ENCODE measurements around the gene PLPP4.

PLPP4 gene

DNA sequence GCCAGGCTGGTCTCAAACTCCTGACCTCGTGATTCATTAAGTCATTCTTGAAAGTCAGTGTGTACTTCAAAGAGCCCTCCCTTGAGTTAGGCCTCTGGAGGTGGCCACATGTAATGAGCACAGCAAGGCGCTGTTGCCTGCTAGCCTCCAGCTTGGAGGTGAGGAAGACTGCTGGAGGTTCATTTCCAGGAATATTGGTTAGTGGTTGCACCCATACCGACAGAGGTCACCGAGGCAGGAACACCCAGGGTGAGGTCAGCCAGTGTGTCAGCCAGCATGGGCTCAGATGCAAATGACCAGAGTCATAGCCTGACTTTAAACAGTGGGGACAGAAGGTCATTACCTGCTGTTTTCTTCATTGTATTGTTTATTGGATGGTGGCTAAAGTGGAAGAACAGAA, 85.0 kb downstream of the PLPP4 start:
- DNase-seq (ENCODE audit: low read depth), result no peak
- H3K4me3 ChIP-seq (ENCODE audit: low read depth, low read length), result no peak overlapping the region
- no peak for TF ChIP-seq POLR2A (IDR thresholded peaks at IDR 0.05; ENCODE audit: extremely low read depth, insufficient read length)
- TF ChIP-seq, protein P1, sequence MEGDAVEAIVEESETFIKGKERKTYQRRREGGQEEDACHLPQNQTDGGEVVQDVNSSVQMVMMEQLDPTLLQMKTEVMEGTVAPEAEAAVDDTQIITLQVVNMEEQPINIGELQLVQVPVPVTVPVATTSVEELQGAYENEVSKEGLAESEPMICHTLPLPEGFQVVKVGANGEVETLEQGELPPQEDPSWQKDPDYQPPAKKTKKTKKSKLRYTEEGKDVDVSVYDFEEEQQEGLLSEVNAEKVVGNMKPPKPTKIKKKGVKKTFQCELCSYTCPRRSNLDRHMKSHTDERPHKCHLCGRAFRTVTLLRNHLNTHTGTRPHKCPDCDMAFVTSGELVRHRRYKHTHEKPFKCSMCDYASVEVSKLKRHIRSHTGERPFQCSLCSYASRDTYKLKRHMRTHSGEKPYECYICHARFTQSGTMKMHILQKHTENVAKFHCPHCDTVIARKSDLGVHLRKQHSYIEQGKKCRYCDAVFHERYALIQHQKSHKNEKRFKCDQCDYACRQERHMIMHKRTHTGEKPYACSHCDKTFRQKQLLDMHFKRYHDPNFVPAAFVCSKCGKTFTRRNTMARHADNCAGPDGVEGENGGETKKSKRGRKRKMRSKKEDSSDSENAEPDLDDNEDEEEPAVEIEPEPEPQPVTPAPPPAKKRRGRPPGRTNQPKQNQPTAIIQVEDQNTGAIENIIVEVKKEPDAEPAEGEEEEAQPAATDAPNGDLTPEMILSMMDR (IDR thresholded peaks at IDR 0.05; ENCODE audit: low read depth, low read length), result no peak
- TF ChIP-seq, protein P2, sequence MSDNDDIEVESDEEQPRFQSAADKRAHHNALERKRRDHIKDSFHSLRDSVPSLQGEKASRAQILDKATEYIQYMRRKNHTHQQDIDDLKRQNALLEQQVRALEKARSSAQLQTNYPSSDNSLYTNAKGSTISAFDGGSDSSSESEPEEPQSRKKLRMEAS (IDR thresholded peaks at IDR 0.05; ENCODE audit: low read depth, low read length), result no peak
- TF ChIP-seq MYC (IDR thresholded peaks at IDR 0.05; ENCODE audit: low read depth, low read length), result no peak

DNA sequence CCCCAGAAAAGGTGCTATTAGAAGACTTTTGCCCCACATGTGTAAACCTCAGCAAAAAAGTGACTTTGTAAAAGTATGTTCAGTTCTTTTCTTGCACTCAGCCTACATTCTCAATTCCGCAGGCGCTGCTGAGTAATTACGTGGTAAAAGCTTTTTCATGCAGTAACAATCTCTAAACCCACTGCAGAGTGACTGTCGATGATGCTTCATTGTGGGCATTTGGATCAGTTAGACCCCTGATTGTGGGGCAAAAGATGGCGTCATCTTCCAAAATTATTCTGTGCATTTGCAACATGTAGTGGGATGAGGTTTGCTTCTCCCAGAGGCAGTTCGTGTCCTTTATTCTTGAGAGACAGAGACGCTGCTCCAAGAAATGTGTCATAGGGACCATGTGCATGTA, 85.6 kb downstream of the PLPP4 start:
- no peak overlapping the region for H3K4me3 ChIP-seq (ENCODE audit: low read depth, low read length)
- TF ChIP-seq, protein P2 (IDR thresholded peaks at IDR 0.05; ENCODE audit: low read depth, low read length), result no peak
- TF ChIP-seq MYC (IDR thresholded peaks at IDR 0.05; ENCODE audit: low read depth, low read length) (no peak), POLR2A (IDR thresholded peaks at IDR 0.05; ENCODE audit: extremely low read depth, insufficient read length) (no peak)
- TF ChIP-seq, protein P1 (IDR thresholded peaks at IDR 0.05; ENCODE audit: low read depth, low read length), result no peak
- no peak for DNase-seq (ENCODE audit: low read depth)

DNA sequence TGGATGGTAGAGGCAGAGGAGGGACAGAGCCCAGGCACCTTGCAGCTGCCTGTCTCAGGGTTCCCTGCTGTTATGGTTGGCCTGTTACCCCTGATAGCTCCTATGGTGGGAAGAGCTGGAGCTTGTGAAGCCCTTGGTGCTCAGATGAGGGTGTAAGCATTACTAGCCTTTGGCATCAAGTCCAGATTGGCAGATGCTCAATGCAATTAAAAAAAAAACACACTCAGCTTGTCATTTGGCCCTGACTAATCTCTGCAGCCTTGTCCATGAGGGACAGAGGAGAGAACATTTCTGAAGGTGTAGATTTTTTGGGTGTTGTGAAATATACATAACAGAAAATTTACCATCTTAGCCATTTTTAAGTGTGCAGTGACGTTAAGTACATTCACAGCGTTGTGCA, 86.3 kb downstream of the PLPP4 start:
- no peak overlapping the region for H3K4me3 ChIP-seq (ENCODE audit: low read depth, low read length)
- TF ChIP-seq, protein P1 (IDR thresholded peaks at IDR 0.05; ENCODE audit: low read depth, low read length), result no peak
- TF ChIP-seq MYC (IDR thresholded peaks at IDR 0.05; ENCODE audit: low read depth, low read length), result no peak
- TF ChIP-seq, protein P2 (IDR thresholded peaks at IDR 0.05; ENCODE audit: low read depth, low read length), result no peak
- TF ChIP-seq POLR2A (IDR thresholded peaks at IDR 0.05; ENCODE audit: extremely low read depth, insufficient read length), result no peak
- DNase-seq (ENCODE audit: low read depth), result no peak

DNA sequence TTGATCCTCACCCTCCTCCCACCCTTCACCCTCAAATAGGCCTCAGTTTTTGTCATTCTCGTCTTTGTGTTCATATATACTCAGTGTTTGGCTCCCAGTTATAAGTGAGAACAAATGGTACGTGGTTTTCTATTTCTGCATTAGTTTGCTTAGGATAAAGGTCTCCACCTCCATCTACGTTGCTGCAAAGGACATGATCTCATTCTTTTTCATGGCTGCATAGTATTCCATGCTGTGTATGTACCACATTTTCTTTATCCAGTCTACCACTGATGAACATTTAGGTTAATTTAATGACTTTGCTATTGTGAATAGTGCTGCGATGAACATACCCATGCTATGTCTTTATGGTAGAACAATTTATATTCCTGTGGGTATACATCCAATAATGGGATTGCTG, 91.2 kb downstream of the PLPP4 start:
- DNase-seq (ENCODE audit: low read depth), result no peak
- TF ChIP-seq, protein P2 (IDR thresholded peaks at IDR 0.05; ENCODE audit: low read depth, low read length), result no peak
- TF ChIP-seq POLR2A (IDR thresholded peaks at IDR 0.05; ENCODE audit: extremely low read depth, insufficient read length) (no peak), MYC (IDR thresholded peaks at IDR 0.05; ENCODE audit: low read depth, low read length) (no peak)
- TF ChIP-seq, protein P1 (IDR thresholded peaks at IDR 0.05; ENCODE audit: low read depth, low read length), result no peak
- H3K4me3 ChIP-seq (ENCODE audit: low read depth, low read length), result no peak overlapping the region

DNA sequence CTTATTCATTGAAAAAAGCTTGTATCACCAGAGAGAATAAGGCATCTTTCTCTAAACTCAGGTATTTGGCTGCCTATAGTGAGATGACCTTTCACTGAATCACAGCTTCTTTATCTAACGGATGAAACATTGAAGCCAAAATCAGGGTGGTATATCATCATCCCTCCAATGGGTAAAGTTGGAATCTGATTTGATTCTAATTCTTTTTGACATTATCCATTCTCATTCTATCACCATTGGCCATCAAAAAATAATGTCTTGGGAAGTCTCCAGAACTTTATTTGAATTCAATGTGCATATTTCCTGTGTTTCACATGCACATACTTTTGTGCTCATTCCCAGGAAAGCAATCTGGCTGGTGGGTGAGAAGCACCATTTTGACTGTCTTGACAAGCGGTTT, 95.2 kb downstream of the PLPP4 start:
- TF ChIP-seq, protein P1 (IDR thresholded peaks at IDR 0.05; ENCODE audit: low read depth, low read length), result no peak
- no peak for TF ChIP-seq MYC (IDR thresholded peaks at IDR 0.05; ENCODE audit: low read depth, low read length)
- TF ChIP-seq POLR2A (IDR thresholded peaks at IDR 0.05; ENCODE audit: extremely low read depth, insufficient read length), result no peak
- TF ChIP-seq, protein P2 (IDR thresholded peaks at IDR 0.05; ENCODE audit: low read depth, low read length), result no peak
- no peak overlapping the region for H3K4me3 ChIP-seq (ENCODE audit: low read depth, low read length)
- DNase-seq (ENCODE audit: low read depth), result no peak

DNA sequence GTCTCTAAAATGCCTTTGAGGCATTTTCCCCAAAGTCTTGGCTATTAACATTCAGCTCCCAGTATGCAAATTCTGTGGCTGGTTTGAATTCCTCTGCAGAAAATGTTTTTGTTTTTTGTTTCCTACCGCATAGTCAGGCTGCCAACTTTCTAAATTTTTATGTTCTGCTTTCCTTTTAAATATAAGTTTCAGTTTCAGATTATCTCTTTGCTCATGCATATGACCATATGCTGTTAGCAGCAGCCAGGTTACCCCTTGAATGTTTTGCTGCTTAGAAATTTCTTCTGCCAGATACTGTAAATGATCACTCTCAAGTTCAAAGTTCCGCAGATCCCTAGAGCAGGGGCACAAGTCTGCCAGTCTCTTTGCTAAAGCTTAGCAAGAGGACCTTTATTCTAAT, 96.9 kb downstream of the PLPP4 start:
- DNase-seq (ENCODE audit: low read depth), result no peak
- H3K4me3 ChIP-seq (ENCODE audit: low read depth, low read length), result no peak overlapping the region
- TF ChIP-seq MYC (IDR thresholded peaks at IDR 0.05; ENCODE audit: low read depth, low read length), result no peak
- TF ChIP-seq POLR2A (IDR thresholded peaks at IDR 0.05; ENCODE audit: extremely low read depth, insufficient read length), result no peak
- TF ChIP-seq, protein P2 (IDR thresholded peaks at IDR 0.05; ENCODE audit: low read depth, low read length), result no peak
- TF ChIP-seq, protein P1 (IDR thresholded peaks at IDR 0.05; ENCODE audit: low read depth, low read length), result no peak

Measured in NB4 (cell line).